Heart right ventricle (tissue), 16 donors: ENCODE results near the gene DUXB. TPM values are rescaled to one million over a fixed set of nuclear protein-coding genes. Genes with fewer than 3 reads are reported as not detected.
A peak's percentile ranks its signal among the peaks of the same experiment; 100 is the strongest.

Experiments used
- ATAC-seq, 8 donors: fragments of 200-7000 bp; cut with Tn5 transposase; one replicate each; pipeline ENCODE4 v1.9.1; 2020; ENCODE audit warnings: mild to moderate bottlenecking in 8 of 8, moderate library complexity in 8 of 8, moderate number of reproducible peaks in 1 of 8
- DNase-seq, 2 donors: peaks; one replicate each; pipeline ENCODE4 v3.0.0-alpha.2; 2020
- H3K27ac ChIP-seq, 10 donors: fragments of 200-600 bp; sonication (generic) in 2 of 10; one replicate each; pipeline versions ENCODE4 v1.5.0 to v1.8.0; 2020 to 2022; ENCODE audit warnings: mild to moderate bottlenecking in 3 of 10
- H3K27me3 ChIP-seq, 7 donors: fragments of 200-600 bp; one replicate each; pipeline ENCODE4 v1.8.0; 2021 to 2022; ENCODE audit warnings: mild to moderate bottlenecking in 2 of 7
- H3K36me3 ChIP-seq, 9 donors: fragments of 200-600 bp; sonication (generic) in 1 of 9; one replicate each; pipeline versions ENCODE4 v1.5.0 to v1.8.0; 2020 to 2022; ENCODE audit warnings: mild to moderate bottlenecking in 2 of 9
- H3K4me1 ChIP-seq, 9 donors: fragments of 200-600 bp; sonication (generic) in 1 of 9; one replicate each; pipeline versions ENCODE4 v1.5.0 to v1.8.0; 2020 to 2022; ENCODE audit warnings: mild to moderate bottlenecking in 4 of 9
- H3K4me3 ChIP-seq, 10 donors: fragments of 200-600 bp; sonication (generic) in 2 of 10; one replicate each; pipeline versions ENCODE4 v1.5.0 to v1.8.0; 2020 to 2022; ENCODE audit warnings: mild to moderate bottlenecking in 7 of 10, moderate library complexity in 2 of 10
- H3K9me3 ChIP-seq, 11 donors: fragments of 200-600 bp in 10 of 11; sonication (generic) in 2 of 11; one replicate each; pipeline versions ENCODE4 v1.5.0 to v1.8.0; 2013 to 2022; ENCODE audit warnings: mild to moderate bottlenecking in 2 of 11, control low read depth in 1 of 11, moderate library complexity in 1 of 11
- CTCF ChIP-seq, 9 donors: fragments of 200-600 bp; sonication (generic) in 2 of 9; IDR thresholded peaks; one replicate each; pipeline versions ENCODE4 v1.5.0 to v1.8.0; 2021 to 2022; ENCODE audit warnings: antibody characterized with exemption in 9 of 9, mild to moderate bottlenecking in 5 of 9, moderate library complexity in 1 of 9
- WGBS, 2 donors: extraction: QIAGEN DNeasy Blood & Tissue Kit; methylation state at CpG; one replicate each; pipeline ENCODE4 v1.1.7; 2013; ENCODE audit warnings: inconsistent platforms in 1 of 2; 5-methylcytosine and 5-hydroxymethylcytosine counted together
- intact Hi-C, 10 donors: fragments of 100-400 bp; cut with DNase I; formaldehyde crosslinking; loops; one replicate each; pipeline versions ENCODE4 v1.11.1 to v1.14.2; 2022
- polyA plus RNA-seq, 2 donors: library from polyadenylated mRNA; stranded (reverse); fragments of 200-250 nt; gene quantifications; one replicate each; pipeline ENCODE4 v1.2.3, GENCODE V29; 2013
- total RNA-seq, 10 donors: library from RNA; stranded (reverse); fragmentation: NEBNext Ultra II Directional in 3 of 10; extraction: Animal tissue kit (Norgen Biotek cat#: 25700) in 3 of 10; gene quantifications; one replicate each; pipeline versions ENCODE4 v1.2.1 to v1.2.4, GENCODE V29; 2021 to 2023
- donor health status: Arrhythmogenic right ventricular cardiomyopathy.
- donor health status: ischemic (EF 13 %, LVEDD 7.1; RV severe dilation, severe dysfunction).
- donor health status: healthy with polysubstance abuse.
- donor health status: DM: no; HTN: yes; CAD: no.
- donor health status: DM: no; HTN: no; CAD: no.
- donor health status: ischemic (EF 25% LVEDD 6.9; RV normal size, moderate dysfunction).
- donor health status: ischemic (EF 25% LVEDD 5.7; RV mildly dilated, moderate dysfunction).
- donor health status: healthy.
- donor health status: DM: yes; HTN: yes; CAD: no.
- donor health status: Ischemic cardiomyopathy.
- donor health status: ischemic (EF 35%, LVEDD 5.7; RV mildly dilated, moderate dysfunction).
- donor health status: nonischemic (EF 11% LVEDD 7.7; RV severe dilation, severe dysfunction).
- donor health status: DM: yes; HTN: yes; CAD: no.
- donor health status: PGD.
- donor health status: ischemic (EF 29% LVEDD 5.4; RV normal size, mild dysfunction).
- donor health status: nonischemic (EF 23%, LVEDD 6.1; RV moderate dilation, normal function).

DUXB gene
- total and polyA plus RNA-seq, 12 donors, result not detected

- no peaks in the 10 kb centered on the region for H3K27me3 ChIP-seq
- intact Hi-C loops, result loop anchor here in 1 of 10 donors (10.0 kb wide), 1 partner anchor 97 kb away; no protein-coding TSS in a partner anchor
- DNase-seq (no peak), ATAC-seq (no peak)
- peaks cover 0 to 1% (median 0%) of the 10 kb centered on the region in 9 donors for H3K4me1 ChIP-seq
- TF ChIP-seq CTCF (IDR thresholded peaks at IDR 0.05), result no peak
- no peak overlapping the region for H3K4me3 ChIP-seq
- H3K36me3 ChIP-seq, result peaks cover 0 to 1% (median 0%) of the 10 kb centered on the region in 9 donors
- no peaks in the 10 kb centered on the region for H3K9me3 ChIP-seq
- H3K27ac ChIP-seq, result no peak overlapping the region
Observed at GRCh38 chr16:75667503-75667902, 33.8 kb downstream of the DUXB start.

- intact Hi-C loops, result loop anchor here in 2 of 10 donors (5.0 to 10.0 kb wide), 2 partner anchors 101 to 104 kb away; no protein-coding TSS in a partner anchor
- no peak for TF ChIP-seq CTCF (IDR thresholded peaks at IDR 0.05)
Observed at GRCh38 chr16:75660726-75661302, 40.4 kb downstream of the DUXB start.

GRCh38 chr16:75660321-75660720 is 40.9 kb downstream of the DUXB start:
- peaks cover 0 to 33% (median 13%) of the 10 kb centered on the region in 9 donors for H3K4me1 ChIP-seq
- no peaks in the 10 kb centered on the region for H3K9me3 ChIP-seq
- WGBS, 2 donors, result 80 to 89% methylated on average over 6 of the region's 6 CpGs
- TF ChIP-seq CTCF (IDR thresholded peaks at IDR 0.05), result no peak
- no peak for DNase-seq
- intact Hi-C loops, result loop anchor here in 2 of 10 donors (5.0 to 10.0 kb wide), 2 partner anchors 102 to 104 kb away; no protein-coding TSS in a partner anchor
- no peak for ATAC-seq
- peak overlapping the region in 2 of 10 donors; percentile 33 for H3K27ac ChIP-seq
- H3K36me3 ChIP-seq, result peaks cover 0 to 68% (median 38%) of the 10 kb centered on the region in 9 donors
- H3K4me3 ChIP-seq, result no peak overlapping the region
- no peaks in the 10 kb centered on the region for H3K27me3 ChIP-seq

More at GRCh38 chr16:75660726-75661302, 40.4 kb downstream of the DUXB start:
- H3K27me3 ChIP-seq, result no peaks in the 10 kb centered on the region
- peak overlapping the region in 2 of 10 donors; percentile 33 for H3K27ac ChIP-seq
- H3K36me3 ChIP-seq, result peaks cover 0 to 63% (median 33%) of the 10 kb centered on the region in 9 donors
- DNase-seq, result no peak
- ATAC-seq, result peak in 3 of 8 donors; percentile 25 to 52 (median 32)
- H3K9me3 ChIP-seq, result no peaks in the 10 kb centered on the region
- no peak overlapping the region for H3K4me3 ChIP-seq
- H3K4me1 ChIP-seq, result peaks cover 0 to 32% (median 13%) of the 10 kb centered on the region in 9 donors
- WGBS, 2 donors, result 48 to 71% methylated on average over 4 of the region's 4 CpGs

- Histone ChIP-seq H3K4me3 (no peak overlapping the region), H3K9me3 (no peaks in the 10 kb centered on the region), H3K27me3 (no peaks in the 10 kb centered on the region), H3K27ac (no peak overlapping the region), H3K4me1 (peaks cover 0 to 50% (median 22%) of the 10 kb centered on the region in 9 donors), H3K36me3 (peaks cover 0 to 82% (median 51%) of the 10 kb centered on the region in 9 donors)
- no peak for DNase-seq
- intact Hi-C loops, result loop anchor here in 3 of 10 donors (10.0 kb wide), 2 partner anchors 107 to 1537 kb away; partner anchors contain the start of genes MON1B (in 1 of the 3) and SYCE1L (in 1 of the 3)
- no peak for ATAC-seq
- TF ChIP-seq CTCF (IDR thresholded peaks at IDR 0.05), result no peak
- WGBS, 2 donors, result 92 to 93% methylated on average over 2 of the region's 2 CpGs
Observed at GRCh38 chr16:75658175-75658574, 43.1 kb downstream of the DUXB start.
